GM18526 (cell line): Measurements from ENCODE around the gene REC8.

Experiments
- POLR2A ChIP-seq: IDR thresholded peaks from 3 replicates; pipeline ENCODE4 v1.6.1; 2011; ENCODE audit not compliant: insufficient read length; ENCODE audit errors: extremely low read depth

The REC8 gene

GRCh38 chr14:24183014-24183481 is 11.2 kb downstream of the REC8 start:
- TF ChIP-seq POLR2A = no peak

- no peak for TF ChIP-seq POLR2A
Measured at GRCh38 chr14:24184104-24184970, 12.5 kb downstream of the REC8 start.

GRCh38 chr14:24185026-24185425 is 13.1 kb downstream of the REC8 start:
- no peak for TF ChIP-seq POLR2A

GRCh38 chr14:24185741-24186140 is 13.9 kb downstream of the REC8 start:
- no peak for TF ChIP-seq POLR2A

- no peak for TF ChIP-seq POLR2A
Measured at GRCh38 chr14:24186831-24187538, 15.1 kb downstream of the REC8 start.

GRCh38 chr14:24187539-24187915 is 15.6 kb downstream of the REC8 start:
- TF ChIP-seq POLR2A = no peak

- peak; percentile 80 for TF ChIP-seq POLR2A
Measured at GRCh38 chr14:24188251-24189058, 16.6 kb downstream of the REC8 start, which contains the start of gene IPO4. IPO4 (minus strand) TSS chr14:24188816; CDS start chr14:24188787, 29 bp downstream.

GRCh38 chr14:24189059-24189375 is 17.1 kb downstream of the REC8 start:
- TF ChIP-seq POLR2A = no peak

- no peak for TF ChIP-seq POLR2A
Measured at GRCh38 chr14:24189460-24189859, 17.6 kb downstream of the REC8 start.

GRCh38 chr14:24190416-24190815 is 18.5 kb downstream of the REC8 start:
- no peak for TF ChIP-seq POLR2A

GRCh38 chr14:24192933-24193332 is 21.1 kb downstream of the REC8 start:
- no peak for TF ChIP-seq POLR2A

GRCh38 chr14:24194186-24194872 is 22.4 kb downstream of the REC8 start:
- TF ChIP-seq POLR2A = no peak

GRCh38 chr14:24194873-24195185 is 22.9 kb downstream of the REC8 start:
- no peak for TF ChIP-seq POLR2A

GRCh38 chr14:24195186-24196070 is 23.5 kb downstream of the REC8 start, which contains the start of gene TM9SF1:
TM9SF1 (minus strand) TSS chr14:24195441; CDS start chr14:24195019, 422 bp downstream.
- TF ChIP-seq POLR2A = peak; percentile 76
